NCI-H82 (cell line): ENCODE results near the gene SYNE4.

ENCODE experiments used
- DNase-seq: peaks from one replicate; lab custom pipeline; 2025; lab: John Stamatoyannopoulos, UW

Gene SYNE4

DNA sequence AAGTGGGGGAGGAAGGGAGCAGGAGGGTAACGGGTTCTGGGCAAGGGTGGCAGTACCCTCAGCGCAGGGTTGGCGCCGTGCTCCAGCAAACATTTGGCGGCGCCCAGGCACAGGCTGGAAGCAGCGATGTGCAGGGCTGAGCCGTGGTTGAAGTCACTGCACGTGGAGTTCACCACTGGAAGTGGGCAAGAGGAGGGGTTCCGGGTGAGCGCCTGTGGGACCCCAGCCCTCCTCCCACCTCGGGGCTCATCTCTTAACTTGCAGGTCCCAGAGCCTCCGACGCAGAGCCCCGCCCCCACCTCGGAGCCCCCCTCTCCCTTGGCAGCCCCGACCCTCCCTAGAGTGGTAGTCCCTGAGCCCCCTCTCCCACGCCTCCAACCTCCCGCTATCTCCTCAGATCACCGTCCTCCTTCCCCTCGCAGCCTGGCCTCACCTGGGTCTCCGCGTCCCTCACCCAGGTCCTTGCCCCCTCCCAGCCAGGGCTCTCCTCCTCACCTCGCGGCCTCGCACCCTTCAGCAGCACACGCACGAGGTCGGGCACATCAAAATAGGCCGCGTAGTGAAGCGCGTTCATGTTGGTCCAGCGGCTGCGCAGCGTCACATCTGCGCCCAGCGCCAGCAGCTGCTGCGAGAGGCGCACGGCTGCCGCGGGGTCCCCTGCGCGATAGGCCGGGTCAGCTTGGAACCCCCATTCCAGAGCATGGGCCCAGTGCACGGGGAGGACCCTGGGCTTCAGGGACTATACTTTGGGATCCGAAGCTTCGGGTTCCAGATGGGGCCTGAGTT is 17.7 kb upstream of the SYNE4 start:
- DNase-seq: no peak

DNA sequence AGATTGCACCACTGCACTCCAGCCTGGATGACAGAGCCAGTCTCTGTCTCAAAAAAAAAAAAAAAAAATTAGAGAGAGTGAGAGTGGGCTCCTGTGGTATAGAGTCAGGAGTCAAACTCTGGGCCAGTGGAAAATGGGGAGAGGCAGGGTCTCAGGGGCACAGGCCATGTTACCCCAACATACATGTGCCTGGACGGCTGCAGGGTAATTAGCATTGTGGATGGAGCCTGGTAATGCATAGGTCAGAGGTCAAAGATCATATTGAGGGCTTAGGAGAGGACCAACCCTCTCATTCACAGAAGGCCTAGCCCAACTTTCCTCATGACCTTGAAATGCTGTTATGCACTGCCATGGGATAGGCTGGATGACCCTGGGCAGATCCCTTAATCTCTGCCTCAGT is 16.9 kb upstream of the SYNE4 start:
- no peak for DNase-seq

- no peak for DNase-seq
Measured at GRCh38 chr19:36023432-36023831, 14.8 kb upstream of the SYNE4 start.

GRCh38 chr19:36019061-36019670 is 10.6 kb upstream of the SYNE4 start:
- no peak for DNase-seq

GRCh38 chr19:36014012-36014924 is 5.7 kb upstream of the SYNE4 start, which contains the start of gene ALKBH6:
Gene ALKBH6, minus strand, starts transcription at chr19:36014213. Its CDS starts 816 bp downstream, at chr19:36013397.
- DNase-seq: peak; percentile 100

- no peak for DNase-seq
Measured at GRCh38 chr19:36013280-36014011, 4.8 kb upstream of the SYNE4 start.

DNA sequence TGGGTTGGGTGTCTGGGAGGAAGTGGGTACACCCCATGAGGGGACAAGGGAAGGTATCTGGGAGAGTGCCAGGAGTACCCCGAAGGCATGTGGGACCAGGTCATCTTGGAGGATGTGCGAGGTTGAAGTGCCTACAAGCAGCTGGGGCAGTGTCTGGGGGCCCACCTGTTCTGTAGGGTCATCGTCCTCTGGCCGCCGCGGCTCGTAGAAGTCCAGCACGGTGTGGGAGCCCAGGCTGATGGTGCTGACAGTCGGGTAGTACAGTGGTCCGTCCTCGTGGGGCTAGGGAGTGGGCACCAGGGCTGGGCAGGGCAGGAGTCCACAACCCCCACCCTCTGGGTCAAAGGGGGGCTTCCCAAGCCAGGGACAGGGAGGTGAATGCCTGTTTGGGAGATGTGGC is 1.8 kb upstream of the SYNE4 start:
- DNase-seq: no peak

- peak; percentile 52 for DNase-seq
Measured at GRCh38 chr19:36009633-36010379, 1.2 kb upstream of the SYNE4 start.

DNA sequence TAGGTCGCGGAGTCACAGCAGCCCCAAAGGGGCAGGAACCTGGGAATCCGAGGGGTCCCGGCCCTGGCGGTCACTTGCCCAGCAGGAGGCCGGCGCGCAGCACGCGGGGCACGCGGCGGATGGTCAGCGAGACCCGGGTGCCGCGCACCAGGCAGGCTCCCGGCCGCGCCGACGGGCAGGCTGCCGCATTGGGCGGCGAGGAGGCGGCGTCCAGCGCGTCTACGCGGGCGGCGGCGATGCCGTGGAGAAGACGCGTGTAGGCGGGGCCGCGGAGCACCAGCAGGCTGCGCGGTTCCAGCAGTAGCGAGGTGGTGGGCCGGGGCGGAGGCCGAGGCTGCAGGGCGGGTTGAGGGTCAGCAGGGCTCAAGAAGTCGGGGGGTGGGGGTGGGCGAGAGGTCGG is 607 bp upstream of the SYNE4 start:
- DNase-seq: peak; percentile 72

- no peak for DNase-seq
Measured at GRCh38 chr19:36006955-36007354, 1.7 kb downstream of the SYNE4 start.

- no peak for DNase-seq
Measured at GRCh38 chr19:36003284-36003683, 5.3 kb downstream of the SYNE4 start.

DNA sequence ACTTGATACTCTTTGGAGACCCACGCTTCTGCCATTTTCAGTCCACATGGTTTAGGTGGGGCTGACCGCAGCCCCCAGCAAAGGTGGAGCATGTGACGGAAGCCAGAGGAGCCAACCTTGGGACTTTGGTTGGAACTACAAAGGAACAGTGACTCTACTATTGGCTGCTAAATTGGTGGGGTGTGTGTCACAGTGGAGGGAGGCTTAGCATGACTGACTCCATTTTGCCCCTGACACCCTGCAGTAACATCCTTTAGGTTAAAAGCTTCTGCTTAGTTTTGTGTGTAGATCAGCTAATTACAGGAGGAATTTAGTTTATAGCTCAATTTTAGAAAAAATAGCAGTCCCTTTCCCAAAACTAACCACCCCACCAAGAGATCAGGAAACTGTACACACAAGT is 7.0 kb downstream of the SYNE4 start:
- no peak for DNase-seq

GRCh38 chr19:35996777-35997176 is 11.8 kb downstream of the SYNE4 start:
- DNase-seq: peak; percentile 18

GRCh38 chr19:35995048-35995993 is 13.3 kb downstream of the SYNE4 start, which contains the start of gene SDHAF1:
Gene SDHAF1, plus strand, starts transcription at chr19:35995188. Its CDS starts 87 bp downstream, at chr19:35995275.
- peak; percentile 97 for DNase-seq

DNA sequence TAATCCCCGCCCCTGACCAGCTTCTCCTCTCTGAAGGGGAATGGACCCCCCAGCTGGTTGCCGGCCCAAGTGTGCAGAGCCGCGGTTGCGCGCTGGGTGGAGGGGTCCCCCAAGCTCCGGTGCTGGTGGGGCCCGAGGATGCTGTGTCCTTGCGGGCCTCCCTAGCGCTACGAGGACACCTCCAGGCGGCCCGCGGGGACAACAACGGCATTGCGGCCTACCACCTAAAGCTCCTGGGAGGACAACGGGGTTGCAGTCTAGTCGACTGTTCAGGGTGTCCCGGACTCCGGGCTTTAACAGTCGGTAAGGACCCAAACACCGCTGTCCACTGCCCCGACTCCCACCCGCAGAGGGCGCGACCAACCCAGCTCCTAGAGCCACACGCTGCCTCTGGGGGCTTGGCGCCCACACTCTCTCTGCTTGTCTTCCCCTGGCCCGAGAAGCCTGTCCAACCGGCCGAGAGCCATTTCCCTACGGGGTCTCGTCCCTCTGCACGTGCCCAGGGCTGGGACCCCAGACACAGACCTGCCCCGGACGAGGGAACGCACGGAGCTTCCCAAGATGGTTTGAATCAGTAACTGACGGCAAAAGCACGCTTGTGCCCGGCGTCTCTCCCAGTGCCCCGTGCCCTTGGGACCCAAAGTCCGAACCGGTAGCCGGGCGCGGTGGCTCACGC is 14.6 kb downstream of the SYNE4 start:
- no peak for DNase-seq

- DNase-seq: no peak
Measured at GRCh38 chr19:35992907-35993765, 15.5 kb downstream of the SYNE4 start.

- peak; percentile 91 for DNase-seq
Measured at GRCh38 chr19:35991731-35992450, 16.7 kb downstream of the SYNE4 start.
